ENCODE measurements around the gene PRPF40A. TPM values are rescaled to one million over a fixed set of nuclear protein-coding genes. Genes with fewer than 3 reads are reported as not detected.

PRPF40A gene
- total and polyA plus RNA-seq, 2 of the 8 experiments (the other 6 are each of a cell fraction or from before 2014, with no cell fraction given): 85.5 to 176 TPM

- H3K23me2 ChIP-seq (ENCODE audit: low read depth, low read length): no peaks in the 10 kb centered on the region
- H3K23ac ChIP-seq (ENCODE audit: insufficient read length): no peak overlapping the region
- H2BK15ac ChIP-seq (ENCODE audit: low read length): no peak overlapping the region
- no peak overlapping the region for H3K4ac ChIP-seq (replicated peaks; ENCODE audit: insufficient read length, low read depth, low read length)
- no peak overlapping the region for H3K27ac ChIP-seq (ENCODE audit: low read depth, low read length)
- no peaks in the 10 kb centered on the region for H3K79me1 ChIP-seq (ENCODE audit: low read depth, low read length)
- DNase-seq (ENCODE audit: low read depth in 1 of 2, low spot score in 2 of 2): no peak
- 95% methylated on average over 9 of the region's 9 CpGs; no CpG with 5 or more reads in 1 of the 2 experiments for WGBS, 2 experiments (ENCODE audit: extremely low coverage in 1 of 2, insufficient coverage in 1 of 2, insufficient read length in 1 of 2, insufficient replicate concordance in 2 of 2, low coverage in 1 of 2, low lambda C conversion rate in 2 of 2, missing lambda C conversion rate in 1 of 2)
- peaks cover 0 to 2% of the 10 kb centered on the region in 2 experiments for H4K20me1 ChIP-seq (replicated peaks in 1 of 2; ENCODE audit: control insufficient read depth in 1 of 2, insufficient read depth in 2 of 2, low read length in 2 of 2)
- no peak overlapping the region for H4K8ac ChIP-seq (ENCODE audit: extremely low read depth, insufficient read depth, low read length)
- TF ChIP-seq CREB1 (IDR thresholded peaks at IDR 0.05) (no peak), GABPA (IDR thresholded peaks at IDR 0.05; ENCODE audit: borderline replicate concordance, insufficient read depth, low read length) (no peak), RBBP5 (IDR thresholded peaks at IDR 0.05; ENCODE audit: borderline replicate concordance, low read depth, low read length) (no peak), SIN3A (conservative IDR thresholded peaks at IDR 0.05 in 1 of 2, IDR thresholded peaks at IDR 0.05 in 1 of 2; ENCODE audit: low read depth in 1 of 2, low read length in 2 of 2) (no peak)
- TF ChIP-seq, protein P1, sequence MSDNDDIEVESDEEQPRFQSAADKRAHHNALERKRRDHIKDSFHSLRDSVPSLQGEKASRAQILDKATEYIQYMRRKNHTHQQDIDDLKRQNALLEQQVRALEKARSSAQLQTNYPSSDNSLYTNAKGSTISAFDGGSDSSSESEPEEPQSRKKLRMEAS (IDR thresholded peaks at IDR 0.05): no peak
- H3K36me3 ChIP-seq (ENCODE audit: control insufficient read depth in 2 of 4, insufficient read depth in 4 of 4, low read length in 3 of 4): peaks cover 3 to 64% (median 22%) of the 10 kb centered on the region in 4 experiments; a peak in 6 of 8 replicates
- no peak overlapping the region for H2BK5ac ChIP-seq (ENCODE audit: low read depth, low read length)
- POLR2A ChIA-PET (ENCODE audit: partially characterized antibody): interaction anchor here (0.9 kb wide), 1 partner anchor 30 kb away, joined by 3 read pairs; no protein-coding TSS in a partner anchor
- no peak overlapping the region for H3K4me3 ChIP-seq (ENCODE audit: extremely low read depth in 1 of 4, insufficient read depth in 2 of 4, low read depth in 3 of 4, low read length in 4 of 4)
- no peak overlapping the region for H4K91ac ChIP-seq (replicated peaks; ENCODE audit: insufficient read length, low read length)
- 0 out of 4 replicates have a peak, but pooled peaks cover 2 to 3% of the 10 kb centered on the region in 2 experiments for H3K9me3 ChIP-seq (ENCODE audit: insufficient read depth in 2 of 2, low read depth in 1 of 2, low read length in 1 of 2)
- H2AK5ac ChIP-seq (ENCODE audit: low read depth, low read length): no peak overlapping the region
- H3K9ac ChIP-seq (replicated peaks in 1 of 4; ENCODE audit: extremely low read depth in 1 of 4, low read depth in 3 of 4, low read length in 3 of 4): no peak overlapping the region
- H2AFZ ChIP-seq (ENCODE audit: low read length): no peak overlapping the region
- H3K56ac ChIP-seq (replicated peaks; ENCODE audit: insufficient read length, low read depth, low read length): no peak overlapping the region
- CTCF ChIA-PET (ENCODE audit: partially characterized antibody): interaction anchor here (0.6 to 1.2 kb wide), 2 partner anchors 33 to 65 kb away, joined by 3 to 4 read pairs; no protein-coding TSS in a partner anchor
- H3K18ac ChIP-seq (ENCODE audit: extremely low read depth, low read length): no peak overlapping the region
- no peaks in the 10 kb centered on the region for H3K27me3 ChIP-seq (replicated peaks in 1 of 4; ENCODE audit: control insufficient read depth in 3 of 4, extremely low read depth in 1 of 4, insufficient read depth in 3 of 4, low read length in 3 of 4)
- H4K5ac ChIP-seq (ENCODE audit: insufficient read length, low read depth, low read length): no peak overlapping the region
- no peak overlapping the region for H2BK12ac ChIP-seq (ENCODE audit: low read depth, low read length)
- H3K14ac ChIP-seq (ENCODE audit: insufficient read length): no peak overlapping the region
- H3K4me2 ChIP-seq (ENCODE audit: insufficient read depth in 1 of 2, low read depth in 2 of 2, low read length in 2 of 2): no peak overlapping the region
- H3K4me1 ChIP-seq (replicated peaks in 1 of 4; ENCODE audit: control insufficient read depth in 3 of 4, insufficient read depth in 4 of 4, low read length in 3 of 4): no peaks in the 10 kb centered on the region
- FAIRE-seq: no peak
- no peak overlapping the region for H2BK120ac ChIP-seq (replicated peaks; ENCODE audit: low read depth, low read length)
- H3K79me2 ChIP-seq (ENCODE audit: control insufficient read depth in 1 of 2, insufficient read depth in 2 of 2, low read length in 2 of 2): peaks cover 0 to 53% of the 10 kb centered on the region in 2 experiments; a peak in 2 of 4 replicates
- no peak overlapping the region for H2BK20ac ChIP-seq (ENCODE audit: low read length)
These were observed 34.6 kb downstream of the PRPF40A start for GRCh38 chr2:152682663-152683062.

Data from H1 (cell line).